Caco-2 (cell line): ENCODE results near the gene TSPAN14. TPM values are rescaled to one million over a fixed set of nuclear protein-coding genes. Genes with fewer than 3 reads are reported as not detected.

Experiments
- BruUV-seq: library from RNA; stranded (reverse); fragments of 400-500 nt; replicated peaks from 2 replicates; lab custom pipeline; 2021; lab: Mats Ljungman, UMichigan
- CTCF ChIA-PET: fragments of 300-600 bp; sonication (Branson Sonifier 250); formaldehyde crosslinking; loops from one replicate; lab custom pipeline; 2022; ENCODE audit warnings: antibody characterized with exemption; lab: Charles Lee
- POLR2A ChIA-PET: fragments of 300-600 bp; sonication (Branson Sonifier 250); formaldehyde crosslinking; loops from one replicate; lab custom pipeline; 2022; ENCODE audit warnings: antibody characterized with exemption; lab: Charles Lee
- DNase-seq, 2 experiments: peaks; one replicate each; pipeline versions ENCODE4 v3.0.0 to v3.0.0-alpha.2; 2020 to 2022
- H3K27me3 ChIP-seq: replicated peaks from 2 replicates; pipeline ENCODE4 v1.6.0; 2011; ENCODE audit warnings: low read length; ENCODE audit not compliant: control insufficient read depth, insufficient read depth
- H3K36me3 ChIP-seq: 2 replicates; pipeline ENCODE4 v1.5.1; 2011; ENCODE audit warnings: low read length; ENCODE audit not compliant: control insufficient read depth, insufficient read depth
- H3K4me1 ChIP-seq: fragments of 250-450 bp; sonication (Bioruptor Pico); 2 replicates; pipeline ENCODE4 v1.5.1; 2020; ENCODE audit warnings: mild to moderate bottlenecking
- H3K4me3 ChIP-seq: 2 replicates; pipeline ENCODE4 v1.5.1; 2011; ENCODE audit warnings: low read depth, mild to moderate bottlenecking, control low read depth, low read length
- H3K9me3 ChIP-seq: fragments of 250-450 bp; sonication (Bioruptor Pico); 2 replicates; pipeline ENCODE4 v1.5.1; 2020; ENCODE audit warnings: mild to moderate bottlenecking, moderate library complexity
- H3K27ac Mint-ChIP-seq: one replicate; pipeline ENCODE4 v1.8.0; 2022; ENCODE audit warnings: mixed read lengths; ENCODE audit not compliant: unreplicated experiment
- H3K27me3 Mint-ChIP-seq: one replicate; pipeline ENCODE4 v1.8.0; 2022; ENCODE audit warnings: mixed read lengths; ENCODE audit not compliant: insufficient read depth, unreplicated experiment
- H3K36me3 Mint-ChIP-seq: one replicate; pipeline ENCODE4 v1.8.0; 2022; ENCODE audit warnings: mild to moderate bottlenecking, mixed read lengths; ENCODE audit not compliant: insufficient read depth, unreplicated experiment
- H3K4me1 Mint-ChIP-seq: one replicate; pipeline ENCODE4 v1.8.0; 2022; ENCODE audit warnings: low read depth, mixed read lengths; ENCODE audit not compliant: unreplicated experiment
- H3K4me3 Mint-ChIP-seq: one replicate; pipeline ENCODE4 v1.8.0; 2022; ENCODE audit warnings: mild to moderate bottlenecking, moderate library complexity, mixed read lengths; ENCODE audit not compliant: unreplicated experiment
- H3K9me3 Mint-ChIP-seq: one replicate; pipeline ENCODE4 v1.8.0; 2022; ENCODE audit warnings: mixed read lengths; ENCODE audit not compliant: unreplicated experiment
- intact Hi-C: fragments of 100-400 bp; cut with micrococcal nuclease; formaldehyde crosslinking; loops from one replicate; pipeline ENCODE4 v1.10.0; 2022; ENCODE audit not compliant: unreplicated experiment
- total RNA-seq: library from RNA; stranded (reverse); gene quantifications from 2 replicates; pipeline ENCODE4 v1.2.3, GENCODE V29; 2022
- TF ChIP-seq, protein P1 (sequence below), 2 experiments: fragments of 200-600 bp in 1 of 2; IDR thresholded peaks; 1 replicate in 1 of 2; 2 replicates in 1 of 2; pipeline versions ENCODE4 v1.5.1 to v1.8.0; 2011 to 2022; ENCODE audit warnings: antibody characterized with exemption in 1 of 2, control low read depth in 1 of 2, inconsistent platforms in 1 of 2, low read depth in 1 of 2, low read length in 1 of 2, mild to moderate bottlenecking in 1 of 2, moderate library complexity in 1 of 2; ENCODE audit not compliant: insufficient read depth in 1 of 2, severe bottlenecking in 1 of 2, unreplicated experiment in 1 of 2

Gene TSPAN14
- total RNA-seq, 1 experiment from 2014 or later, result 140 TPM

DNA sequence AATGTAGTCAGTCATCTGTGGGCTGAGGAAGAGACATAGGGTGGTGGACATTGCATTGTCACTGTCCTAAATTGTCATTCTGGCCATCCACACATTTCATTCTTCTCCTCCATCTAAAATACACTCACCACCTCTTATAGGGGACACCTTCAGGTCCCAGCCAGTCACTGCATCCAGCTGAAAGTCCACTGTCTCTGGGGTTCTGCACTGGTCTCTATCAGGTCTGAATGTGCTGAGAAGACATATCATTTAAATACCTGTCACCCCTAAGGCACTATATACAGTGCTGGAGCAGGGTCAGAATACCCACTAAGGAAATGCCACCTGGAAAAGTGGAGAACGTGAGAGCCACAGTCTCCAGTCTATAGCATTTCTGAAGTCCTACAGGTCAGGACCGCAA is 113.2 kb downstream of the TSPAN14 start:
- ChIA-PET CTCF (interaction anchor here (0.6 kb wide), 1 partner anchor 15 kb away, joined by 3 read pairs; no protein-coding TSS in a partner anchor), POLR2A (no interaction called here)
- BruUV-seq, result no TSS peak
- Histone ChIP-seq H3K4me3 (no peak overlapping the region), H3K36me3 (no peaks in the 10 kb centered on the region), H3K4me1 (no peaks in the 10 kb centered on the region), H3K27me3 (no peaks in the 10 kb centered on the region), H3K9me3 (no peaks in the 10 kb centered on the region)
- Mint-ChIP-seq H3K4me1 (no peaks in the 10 kb centered on the region), H3K9me3 (no peaks in the 10 kb centered on the region), H3K36me3 (no peaks in the 10 kb centered on the region), H3K4me3 (no peak overlapping the region), H3K27me3 (peaks cover 6% of the 10 kb centered on the region), H3K27ac (no peak overlapping the region)
- intact Hi-C loops, result no loop called here
- TF ChIP-seq, protein P1, sequence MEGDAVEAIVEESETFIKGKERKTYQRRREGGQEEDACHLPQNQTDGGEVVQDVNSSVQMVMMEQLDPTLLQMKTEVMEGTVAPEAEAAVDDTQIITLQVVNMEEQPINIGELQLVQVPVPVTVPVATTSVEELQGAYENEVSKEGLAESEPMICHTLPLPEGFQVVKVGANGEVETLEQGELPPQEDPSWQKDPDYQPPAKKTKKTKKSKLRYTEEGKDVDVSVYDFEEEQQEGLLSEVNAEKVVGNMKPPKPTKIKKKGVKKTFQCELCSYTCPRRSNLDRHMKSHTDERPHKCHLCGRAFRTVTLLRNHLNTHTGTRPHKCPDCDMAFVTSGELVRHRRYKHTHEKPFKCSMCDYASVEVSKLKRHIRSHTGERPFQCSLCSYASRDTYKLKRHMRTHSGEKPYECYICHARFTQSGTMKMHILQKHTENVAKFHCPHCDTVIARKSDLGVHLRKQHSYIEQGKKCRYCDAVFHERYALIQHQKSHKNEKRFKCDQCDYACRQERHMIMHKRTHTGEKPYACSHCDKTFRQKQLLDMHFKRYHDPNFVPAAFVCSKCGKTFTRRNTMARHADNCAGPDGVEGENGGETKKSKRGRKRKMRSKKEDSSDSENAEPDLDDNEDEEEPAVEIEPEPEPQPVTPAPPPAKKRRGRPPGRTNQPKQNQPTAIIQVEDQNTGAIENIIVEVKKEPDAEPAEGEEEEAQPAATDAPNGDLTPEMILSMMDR (IDR thresholded peaks at IDR 0.05; ENCODE audit: insufficient read depth in 1 of 2, low read depth in 1 of 2, low read length in 1 of 2, severe bottlenecking in 1 of 2, unreplicated experiment in 1 of 2), result no peak
- DNase-seq, result peak in 1 of 2 experiments; percentile 19

DNA sequence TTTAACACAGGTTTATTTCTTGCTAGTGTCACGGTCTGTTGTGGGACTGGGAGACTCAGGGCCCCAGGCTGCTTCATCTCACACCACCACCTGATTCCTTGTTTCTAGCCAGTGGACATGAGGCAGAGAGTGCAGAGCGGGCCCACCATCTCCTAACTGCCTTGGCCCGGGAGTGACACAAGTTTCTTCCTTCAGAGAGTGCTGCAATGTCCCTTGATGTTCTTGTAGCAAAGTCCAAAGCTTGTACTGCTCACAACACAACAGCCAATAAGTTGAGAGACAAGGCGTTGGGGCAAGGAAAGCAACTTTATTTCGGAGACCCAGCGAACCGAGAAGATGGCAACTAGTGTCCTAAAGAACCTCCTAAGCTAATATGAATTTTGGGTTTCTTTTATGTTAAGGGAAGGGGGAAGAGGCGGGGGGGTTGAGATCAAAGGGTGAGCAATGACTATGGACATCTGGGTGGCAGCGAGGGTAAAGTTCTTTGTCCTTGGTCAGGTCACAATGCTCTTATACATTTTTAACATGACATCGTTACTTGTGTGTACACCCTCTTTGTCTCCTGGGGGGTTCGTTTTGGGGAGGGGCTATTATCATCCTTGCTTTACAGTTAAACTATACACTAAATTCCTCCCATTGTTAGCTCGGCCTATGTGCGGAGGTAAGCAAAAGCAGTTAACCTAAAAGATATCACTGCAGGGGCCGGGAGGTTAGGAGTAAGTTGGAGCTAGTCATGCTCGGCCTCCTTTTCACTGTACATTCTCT is 115.2 kb downstream of the TSPAN14 start:
- TF ChIP-seq, protein P1 (IDR thresholded peaks at IDR 0.05; ENCODE audit: insufficient read depth in 1 of 2, low read depth in 1 of 2, low read length in 1 of 2, severe bottlenecking in 1 of 2, unreplicated experiment in 1 of 2), result no peak
- H3K9me3 Mint-ChIP-seq, result no peaks in the 10 kb centered on the region
- no TSS peak for BruUV-seq
- Histone ChIP-seq H3K27me3 (no peaks in the 10 kb centered on the region), H3K36me3 (no peaks in the 10 kb centered on the region), H3K4me1 (no peaks in the 10 kb centered on the region), H3K9me3 (no peaks in the 10 kb centered on the region), H3K4me3 (no peak overlapping the region)
- CTCF ChIA-PET, result no interaction called here
- DNase-seq, result no peak
- POLR2A ChIA-PET, result no interaction called here
- H3K27me3 Mint-ChIP-seq, result peaks cover 3% of the 10 kb centered on the region
- H3K4me3 Mint-ChIP-seq, result no peak overlapping the region
- intact Hi-C loops, result no loop called here
- no peaks in the 10 kb centered on the region for H3K36me3 Mint-ChIP-seq
- no peaks in the 10 kb centered on the region for H3K4me1 Mint-ChIP-seq
- H3K27ac Mint-ChIP-seq, result no peak overlapping the region

DNA sequence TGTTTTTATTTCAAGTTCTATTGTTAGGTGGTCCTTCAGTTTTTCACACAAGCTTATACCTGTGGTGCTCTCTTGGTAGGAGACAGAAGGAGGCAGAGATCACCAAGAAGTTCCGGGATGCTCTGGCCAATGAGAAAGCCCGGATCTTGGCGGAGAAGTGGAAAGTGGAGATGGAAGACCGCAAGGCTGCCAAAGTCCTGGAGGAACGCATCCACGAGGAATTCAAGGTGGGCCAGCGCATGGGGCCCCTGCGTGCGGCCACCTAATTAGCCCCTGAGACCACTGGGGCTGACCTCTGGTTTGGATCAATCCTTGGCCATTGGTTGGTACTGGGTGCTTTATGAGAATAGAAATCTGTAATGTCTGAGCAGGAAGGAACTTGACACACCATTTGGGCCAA is 117.2 kb downstream of the TSPAN14 start:
- intact Hi-C loops, result no loop called here
- H3K4me3 Mint-ChIP-seq, result no peak overlapping the region
- no TSS peak for BruUV-seq
- TF ChIP-seq, protein P1 (IDR thresholded peaks at IDR 0.05; ENCODE audit: insufficient read depth in 1 of 2, low read depth in 1 of 2, low read length in 1 of 2, severe bottlenecking in 1 of 2, unreplicated experiment in 1 of 2), result no peak
- H3K27ac Mint-ChIP-seq, result no peak overlapping the region
- Histone ChIP-seq H3K9me3 (no peaks in the 10 kb centered on the region), H3K27me3 (no peaks in the 10 kb centered on the region), H3K36me3 (no peaks in the 10 kb centered on the region), H3K4me3 (no peak overlapping the region), H3K4me1 (no peaks in the 10 kb centered on the region)
- POLR2A ChIA-PET, result no interaction called here
- CTCF ChIA-PET, result no interaction called here
- H3K36me3 Mint-ChIP-seq, result no peaks in the 10 kb centered on the region
- H3K4me1 Mint-ChIP-seq, result no peaks in the 10 kb centered on the region
- H3K9me3 Mint-ChIP-seq, result no peaks in the 10 kb centered on the region
- H3K27me3 Mint-ChIP-seq, result no peaks in the 10 kb centered on the region
- no peak for DNase-seq
